Mammary epithelial cell (primary cell): ENCODE results near the gene ATG7.

Experiments
- CTCF ChIP-seq, 2 donors: IDR thresholded peaks in 1 of 2; conservative IDR thresholded peaks in 1 of 2; 2 replicates each; pipeline ENCODE4 v1.5.1; 2011 to 2012; ENCODE audit warnings: inconsistent platforms in 2 of 2, low read length in 2 of 2, mild to moderate bottlenecking in 2 of 2, control low read depth in 1 of 2, low read depth in 1 of 2; ENCODE audit not compliant: insufficient read depth in 1 of 2; ENCODE audit errors: extremely low read depth in 1 of 2
- EZH2 ChIP-seq: IDR thresholded peaks from 2 replicates; pipeline ENCODE4 v1.6.1; 2012; ENCODE audit warnings: low read length, inconsistent platforms, borderline replicate concordance

DNA sequence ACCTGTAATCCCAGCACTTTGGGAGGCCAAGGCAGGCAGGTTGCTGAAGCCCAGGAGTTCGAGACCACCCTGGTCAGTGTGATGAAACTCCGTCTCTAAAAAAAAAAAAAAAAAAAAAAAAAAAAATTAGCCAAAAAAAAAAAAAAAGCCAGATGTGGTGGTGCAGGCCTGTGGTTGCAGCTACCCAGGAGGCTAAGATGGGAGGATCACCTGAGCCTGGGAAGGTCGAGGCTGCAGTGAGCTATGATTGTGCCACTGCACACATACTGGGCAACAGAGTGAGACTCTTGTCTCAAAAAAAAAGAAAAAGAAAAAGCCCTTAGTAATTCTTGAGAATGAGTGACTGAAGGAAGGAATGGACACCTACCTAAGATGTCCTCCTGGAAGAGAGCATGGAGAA is 266.4 kb downstream of the ATG7 start:
- TF ChIP-seq CTCF (conservative IDR thresholded peaks at IDR 0.05 in 1 of 2, IDR thresholded peaks at IDR 0.05 in 1 of 2; ENCODE audit: extremely low read depth in 1 of 2, insufficient read depth in 1 of 2, low read depth in 1 of 2, low read length in 2 of 2), result no peak
- TF ChIP-seq EZH2, result no peak
